ENCODE results near the gene TMEM198. TPM values are rescaled to one million over a fixed set of nuclear protein-coding genes. Genes with fewer than 3 reads are reported as not detected.

Gene TMEM198
- total and polyA plus RNA-seq, 4 donors, result 0.74 to 1.9 (median 1.5) TPM

DNA sequence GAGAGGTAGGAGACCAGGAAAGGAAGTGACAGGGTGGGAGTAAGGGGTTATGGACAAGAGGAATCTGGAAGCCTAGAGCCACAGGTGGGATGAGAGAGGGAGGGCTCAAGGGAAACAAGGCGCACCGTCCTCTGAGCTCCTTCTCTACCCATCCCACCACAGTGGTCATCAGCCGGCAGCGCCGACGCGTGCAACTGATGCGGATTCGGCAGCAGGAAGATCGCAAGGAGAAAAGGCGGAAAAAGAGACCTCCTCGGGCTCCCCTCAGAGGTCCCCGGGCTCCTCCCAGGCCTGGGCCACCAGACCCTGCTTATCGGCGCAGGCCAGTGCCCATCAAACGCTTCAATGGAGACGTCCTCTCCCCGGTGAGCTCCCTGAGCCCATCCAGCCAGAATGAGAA, 5.2 kb downstream of the TMEM198 start:
- no peak for DNase-seq (ENCODE audit: low spot score)
- H3K4me1 ChIP-seq (ENCODE audit: control insufficient read depth in 4 of 4, insufficient read depth in 4 of 4, low read length in 3 of 4), result peaks cover 11 to 23% (median 18%) of the 10 kb centered on the region in 4 donors
- H3K27ac ChIP-seq (ENCODE audit: low read depth in 1 of 2, low read length in 2 of 2), result no peak overlapping the region
- no peak for TF ChIP-seq TAF1 (conservative IDR thresholded peaks at IDR 0.05)
- TF ChIP-seq, protein P1, sequence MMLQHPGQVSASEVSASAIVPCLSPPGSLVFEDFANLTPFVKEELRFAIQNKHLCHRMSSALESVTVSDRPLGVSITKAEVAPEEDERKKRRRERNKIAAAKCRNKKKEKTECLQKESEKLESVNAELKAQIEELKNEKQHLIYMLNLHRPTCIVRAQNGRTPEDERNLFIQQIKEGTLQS (IDR thresholded peaks at IDR 0.05), result no peak
- no peak for TF ChIP-seq HNF4G (IDR thresholded peaks at IDR 0.05)
- TF ChIP-seq RXRA (IDR thresholded peaks at IDR 0.05), result no peak
- no peak for TF ChIP-seq EGR1 (IDR thresholded peaks at IDR 0.05; ENCODE audit: low read depth in 2 of 2)
- no peak for TF ChIP-seq FOXA2 (IDR thresholded peaks at IDR 0.05)
- no peak for TF ChIP-seq NR2F2 (IDR thresholded peaks at IDR 0.05)
- TF ChIP-seq, protein P2, sequence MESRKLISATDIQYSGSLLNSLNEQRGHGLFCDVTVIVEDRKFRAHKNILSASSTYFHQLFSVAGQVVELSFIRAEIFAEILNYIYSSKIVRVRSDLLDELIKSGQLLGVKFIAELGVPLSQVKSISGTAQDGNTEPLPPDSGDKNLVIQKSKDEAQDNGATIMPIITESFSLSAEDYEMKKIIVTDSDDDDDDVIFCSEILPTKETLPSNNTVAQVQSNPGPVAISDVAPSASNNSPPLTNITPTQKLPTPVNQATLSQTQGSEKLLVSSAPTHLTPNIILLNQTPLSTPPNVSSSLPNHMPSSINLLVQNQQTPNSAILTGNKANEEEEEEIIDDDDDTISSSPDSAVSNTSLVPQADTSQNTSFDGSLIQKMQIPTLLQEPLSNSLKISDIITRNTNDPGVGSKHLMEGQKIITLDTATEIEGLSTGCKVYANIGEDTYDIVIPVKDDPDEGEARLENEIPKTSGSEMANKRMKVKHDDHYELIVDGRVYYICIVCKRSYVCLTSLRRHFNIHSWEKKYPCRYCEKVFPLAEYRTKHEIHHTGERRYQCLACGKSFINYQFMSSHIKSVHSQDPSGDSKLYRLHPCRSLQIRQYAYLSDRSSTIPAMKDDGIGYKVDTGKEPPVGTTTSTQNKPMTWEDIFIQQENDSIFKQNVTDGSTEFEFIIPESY (IDR thresholded peaks at IDR 0.05), result no peak
- TF ChIP-seq, protein P3, sequence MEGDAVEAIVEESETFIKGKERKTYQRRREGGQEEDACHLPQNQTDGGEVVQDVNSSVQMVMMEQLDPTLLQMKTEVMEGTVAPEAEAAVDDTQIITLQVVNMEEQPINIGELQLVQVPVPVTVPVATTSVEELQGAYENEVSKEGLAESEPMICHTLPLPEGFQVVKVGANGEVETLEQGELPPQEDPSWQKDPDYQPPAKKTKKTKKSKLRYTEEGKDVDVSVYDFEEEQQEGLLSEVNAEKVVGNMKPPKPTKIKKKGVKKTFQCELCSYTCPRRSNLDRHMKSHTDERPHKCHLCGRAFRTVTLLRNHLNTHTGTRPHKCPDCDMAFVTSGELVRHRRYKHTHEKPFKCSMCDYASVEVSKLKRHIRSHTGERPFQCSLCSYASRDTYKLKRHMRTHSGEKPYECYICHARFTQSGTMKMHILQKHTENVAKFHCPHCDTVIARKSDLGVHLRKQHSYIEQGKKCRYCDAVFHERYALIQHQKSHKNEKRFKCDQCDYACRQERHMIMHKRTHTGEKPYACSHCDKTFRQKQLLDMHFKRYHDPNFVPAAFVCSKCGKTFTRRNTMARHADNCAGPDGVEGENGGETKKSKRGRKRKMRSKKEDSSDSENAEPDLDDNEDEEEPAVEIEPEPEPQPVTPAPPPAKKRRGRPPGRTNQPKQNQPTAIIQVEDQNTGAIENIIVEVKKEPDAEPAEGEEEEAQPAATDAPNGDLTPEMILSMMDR (IDR thresholded peaks at IDR 0.05; ENCODE audit: low read depth, low read length, missing input control), result no peak
- TF ChIP-seq YY1 (IDR thresholded peaks at IDR 0.05), result no peak
- no peak for TF ChIP-seq HNF4A (conservative IDR thresholded peaks at IDR 0.05)
- no peak for TF ChIP-seq SP1 (IDR thresholded peaks at IDR 0.05)
- TF ChIP-seq, protein P4, sequence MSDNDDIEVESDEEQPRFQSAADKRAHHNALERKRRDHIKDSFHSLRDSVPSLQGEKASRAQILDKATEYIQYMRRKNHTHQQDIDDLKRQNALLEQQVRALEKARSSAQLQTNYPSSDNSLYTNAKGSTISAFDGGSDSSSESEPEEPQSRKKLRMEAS (IDR thresholded peaks at IDR 0.05), result no peak
- H3K27me3 ChIP-seq (ENCODE audit: control insufficient read depth in 4 of 4, insufficient read depth in 4 of 4, low read length in 3 of 4), result peaks cover 0 to 7% (median 0%) of the 10 kb centered on the region in 4 donors
- WGBS, result 98% methylated on average over 18 of the region's 18 CpGs
- H3K36me3 ChIP-seq (ENCODE audit: control insufficient read depth in 4 of 4, insufficient read depth in 3 of 4, low read depth in 1 of 4, low read length in 3 of 4), result no peaks in the 10 kb centered on the region
- H3K9ac ChIP-seq (ENCODE audit: low read depth in 1 of 2, low read length in 2 of 2), result no peak overlapping the region
- no peak overlapping the region for H3K4me3 ChIP-seq (ENCODE audit: low read depth in 1 of 3, low read length in 3 of 3)
- H3K9me3 ChIP-seq (ENCODE audit: control insufficient read depth in 4 of 4, low read length in 3 of 4), result no peaks in the 10 kb centered on the region

DNA sequence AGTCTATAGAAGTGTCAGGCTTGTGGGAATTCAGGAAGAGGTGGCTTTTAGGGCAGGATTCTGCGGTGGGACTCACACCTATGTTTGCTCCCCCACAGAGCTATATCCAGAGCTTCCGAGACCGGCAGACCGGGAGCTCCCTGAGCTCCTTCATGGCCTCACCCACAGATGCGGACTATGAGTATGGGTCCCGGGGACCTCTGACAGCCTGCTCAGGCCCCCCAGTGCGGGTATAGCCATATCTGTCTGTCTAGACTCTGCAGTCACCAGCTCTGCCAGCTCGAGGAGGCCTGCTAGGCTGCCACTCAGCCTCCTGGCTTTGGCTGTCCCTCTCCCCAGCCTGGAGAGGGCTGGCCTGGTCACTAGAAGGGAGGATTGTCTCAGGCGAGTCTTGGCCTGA, 5.8 kb downstream of the TMEM198 start:
- Histone ChIP-seq H3K4me1 (ENCODE audit: control insufficient read depth in 4 of 4, insufficient read depth in 4 of 4, low read length in 3 of 4) (peaks cover 5 to 17% (median 12%) of the 10 kb centered on the region in 4 donors), H3K4me3 (ENCODE audit: low read depth in 1 of 3, low read length in 3 of 3) (no peak overlapping the region), H3K27ac (ENCODE audit: low read depth in 1 of 2, low read length in 2 of 2) (no peak overlapping the region), H3K9ac (ENCODE audit: low read depth in 1 of 2, low read length in 2 of 2) (no peak overlapping the region), H3K9me3 (ENCODE audit: control insufficient read depth in 4 of 4, low read length in 3 of 4) (no peaks in the 10 kb centered on the region), H3K36me3 (ENCODE audit: control insufficient read depth in 4 of 4, insufficient read depth in 3 of 4, low read depth in 1 of 4, low read length in 3 of 4) (no peaks in the 10 kb centered on the region), H3K27me3 (ENCODE audit: control insufficient read depth in 4 of 4, insufficient read depth in 4 of 4, low read length in 3 of 4) (peaks cover 0 to 7% (median 0%) of the 10 kb centered on the region in 4 donors)
- DNase-seq (ENCODE audit: low spot score), result no peak
- 89% methylated on average over 9 of the region's 9 CpGs for WGBS
- TF ChIP-seq FOXA2 (IDR thresholded peaks at IDR 0.05) (no peak), RXRA (IDR thresholded peaks at IDR 0.05) (no peak), YY1 (IDR thresholded peaks at IDR 0.05) (no peak), JUND (IDR thresholded peaks at IDR 0.05) (no peak), RAD21 (IDR thresholded peaks at IDR 0.05) (no peak), NR2F2 (IDR thresholded peaks at IDR 0.05) (no peak), SP1 (IDR thresholded peaks at IDR 0.05) (no peak), EGR1 (IDR thresholded peaks at IDR 0.05; ENCODE audit: low read depth in 2 of 2) (no peak), HNF4G (IDR thresholded peaks at IDR 0.05) (no peak), HNF4A (conservative IDR thresholded peaks at IDR 0.05) (no peak)
- TF ChIP-seq, protein P3 (IDR thresholded peaks at IDR 0.05; ENCODE audit: low read depth, low read length, missing input control), result no peak
- TF ChIP-seq, protein P1 (IDR thresholded peaks at IDR 0.05), result no peak
- TF ChIP-seq, protein P5, sequence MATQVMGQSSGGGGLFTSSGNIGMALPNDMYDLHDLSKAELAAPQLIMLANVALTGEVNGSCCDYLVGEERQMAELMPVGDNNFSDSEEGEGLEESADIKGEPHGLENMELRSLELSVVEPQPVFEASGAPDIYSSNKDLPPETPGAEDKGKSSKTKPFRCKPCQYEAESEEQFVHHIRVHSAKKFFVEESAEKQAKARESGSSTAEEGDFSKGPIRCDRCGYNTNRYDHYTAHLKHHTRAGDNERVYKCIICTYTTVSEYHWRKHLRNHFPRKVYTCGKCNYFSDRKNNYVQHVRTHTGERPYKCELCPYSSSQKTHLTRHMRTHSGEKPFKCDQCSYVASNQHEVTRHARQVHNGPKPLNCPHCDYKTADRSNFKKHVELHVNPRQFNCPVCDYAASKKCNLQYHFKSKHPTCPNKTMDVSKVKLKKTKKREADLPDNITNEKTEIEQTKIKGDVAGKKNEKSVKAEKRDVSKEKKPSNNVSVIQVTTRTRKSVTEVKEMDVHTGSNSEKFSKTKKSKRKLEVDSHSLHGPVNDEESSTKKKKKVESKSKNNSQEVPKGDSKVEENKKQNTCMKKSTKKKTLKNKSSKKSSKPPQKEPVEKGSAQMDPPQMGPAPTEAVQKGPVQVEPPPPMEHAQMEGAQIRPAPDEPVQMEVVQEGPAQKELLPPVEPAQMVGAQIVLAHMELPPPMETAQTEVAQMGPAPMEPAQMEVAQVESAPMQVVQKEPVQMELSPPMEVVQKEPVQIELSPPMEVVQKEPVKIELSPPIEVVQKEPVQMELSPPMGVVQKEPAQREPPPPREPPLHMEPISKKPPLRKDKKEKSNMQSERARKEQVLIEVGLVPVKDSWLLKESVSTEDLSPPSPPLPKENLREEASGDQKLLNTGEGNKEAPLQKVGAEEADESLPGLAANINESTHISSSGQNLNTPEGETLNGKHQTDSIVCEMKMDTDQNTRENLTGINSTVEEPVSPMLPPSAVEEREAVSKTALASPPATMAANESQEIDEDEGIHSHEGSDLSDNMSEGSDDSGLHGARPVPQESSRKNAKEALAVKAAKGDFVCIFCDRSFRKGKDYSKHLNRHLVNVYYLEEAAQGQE (IDR thresholded peaks at IDR 0.05), result no peak
- TF ChIP-seq, protein P4 (IDR thresholded peaks at IDR 0.05), result no peak
